Activated T-cell treated with anti-CD3 and anti-CD28 coated beads, Interleukin-2, amount 50 U/mL, for 1 hour (primary cell): ENCODE results near the gene PXT1.
"Not testable (repeated sequence)": the region's sequence is repeated elsewhere in the genome, so short reads cannot be mapped to it uniquely, and the experiment has no call there.

Experiments used
- DNase-seq: peaks from one replicate; pipeline ENCODE4 v3.0.0-alpha.2; 2020

The PXT1 gene

GRCh38 chr6:36368421-36368820 is 74.2 kb downstream of the PXT1 start:
- DNase-seq = no peak

- DNase-seq = no peak
Observed at GRCh38 chr6:36367743-36368142, 74.9 kb downstream of the PXT1 start.

- no peak for DNase-seq
Observed at GRCh38 chr6:36364669-36365479, 77.8 kb downstream of the PXT1 start.

GRCh38 chr6:36364061-36364635 is 78.5 kb downstream of the PXT1 start:
- DNase-seq = not testable (repeated sequence)

- DNase-seq = not testable (repeated sequence)
Observed at GRCh38 chr6:36363371-36363752, 79.3 kb downstream of the PXT1 start.

GRCh38 chr6:36362551-36363370 is 79.9 kb downstream of the PXT1 start:
- DNase-seq = no peak

GRCh38 chr6:36361071-36361470 is 81.6 kb downstream of the PXT1 start:
- DNase-seq = no peak

GRCh38 chr6:36360241-36361054 is 82.2 kb downstream of the PXT1 start:
- peak; percentile 65 for DNase-seq

- no peak for DNase-seq
Observed at GRCh38 chr6:36358226-36358915, 84.3 kb downstream of the PXT1 start.

GRCh38 chr6:36357872-36358225 is 84.8 kb downstream of the PXT1 start:
- no peak for DNase-seq

- DNase-seq = no peak
Observed at GRCh38 chr6:36355819-36356218, 86.8 kb downstream of the PXT1 start.

- no peak for DNase-seq
Observed at GRCh38 chr6:36353411-36353915, 89.2 kb downstream of the PXT1 start.

GRCh38 chr6:36352477-36353157 is 90.0 kb downstream of the PXT1 start:
- DNase-seq = no peak

- DNase-seq = no peak
Observed at GRCh38 chr6:36350681-36351571, 91.7 kb downstream of the PXT1 start.

GRCh38 chr6:36350082-36350481 is 92.6 kb downstream of the PXT1 start:
- DNase-seq = no peak

- DNase-seq = no peak
Observed at GRCh38 chr6:36349240-36349639, 93.4 kb downstream of the PXT1 start.

- no peak for DNase-seq
Observed at GRCh38 chr6:36347621-36348020, 95.0 kb downstream of the PXT1 start.

GRCh38 chr6:36346486-36347273 is 96.0 kb downstream of the PXT1 start:
- DNase-seq = no peak

- DNase-seq = no peak
Observed at GRCh38 chr6:36345681-36346466, 96.8 kb downstream of the PXT1 start.
